HG03045 (cell line): ENCODE data around the gene GAS5.
"Not testable (repeated sequence)": the region's sequence is repeated elsewhere in the genome, so short reads cannot be mapped to it uniquely, and the experiment has no call there.

ENCODE experiments used
- ATAC-seq: cut with Tn5 transposase; IDR thresholded peaks from one replicate; pipeline ENCODE4 v1.9.1; 2021; ENCODE audit warnings: mild to moderate bottlenecking, moderate library complexity; ENCODE audit not compliant: unreplicated experiment

GAS5 gene

GRCh38 chr1:173867753-173868265 is at the start of gene GAS5:
TSS of gene GAS5 (minus strand) at chr1:173867989.
- ATAC-seq: peak; percentile 67

- no peak for ATAC-seq
Measured at GRCh38 chr1:173917149-173917548, 49.4 kb upstream of the GAS5 start, which contains the start of gene SERPINC1. TSS of gene SERPINC1 (minus strand) at chr1:173917327. CDS start at chr1:173917259, 68 bp downstream.

DNA sequence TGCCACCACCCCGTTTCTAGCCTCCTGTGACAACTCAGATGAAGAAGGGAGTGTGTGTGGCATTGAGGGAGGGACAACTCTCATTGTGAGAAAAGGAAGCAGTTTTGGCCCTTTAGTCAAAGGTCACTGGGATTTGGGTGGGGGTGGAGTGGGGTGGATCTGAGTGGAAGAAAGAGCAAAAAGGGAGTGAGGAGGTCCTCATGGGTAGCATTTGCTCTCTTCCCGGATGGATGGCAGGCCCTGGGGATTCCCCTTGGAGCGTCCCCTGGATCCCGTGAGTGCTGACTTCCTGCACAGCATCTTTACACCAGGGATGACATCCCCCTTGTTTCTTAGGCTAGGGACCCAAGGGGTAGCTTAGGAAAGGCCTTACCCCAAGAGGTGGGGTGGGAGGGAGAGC is 48.9 kb upstream of the GAS5 start:
- ATAC-seq: no peak

DNA sequence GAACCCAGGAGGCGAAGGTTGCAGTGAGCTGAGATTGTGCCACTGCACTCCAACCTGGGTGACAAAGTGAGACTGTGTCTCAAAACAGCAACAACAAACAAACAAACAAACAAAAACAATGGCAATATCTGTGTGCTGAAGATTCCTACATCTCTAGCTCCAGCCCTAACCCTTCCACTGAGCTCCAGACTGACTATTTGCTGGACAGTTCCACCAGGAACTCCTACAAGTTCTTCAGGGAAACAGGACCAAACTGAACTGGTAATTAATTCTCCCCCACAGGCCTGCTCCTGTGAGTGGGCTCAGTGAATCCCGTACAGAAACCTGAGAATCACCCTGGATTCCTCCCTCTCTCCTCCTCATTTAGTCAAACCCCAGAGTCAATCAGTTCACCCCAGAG is 47.8 kb upstream of the GAS5 start:
- no peak for ATAC-seq

GRCh38 chr1:173914366-173914871 is 46.6 kb upstream of the GAS5 start:
- ATAC-seq: no peak

- ATAC-seq: no peak
Measured at GRCh38 chr1:173913111-173913510, 45.3 kb upstream of the GAS5 start.

DNA sequence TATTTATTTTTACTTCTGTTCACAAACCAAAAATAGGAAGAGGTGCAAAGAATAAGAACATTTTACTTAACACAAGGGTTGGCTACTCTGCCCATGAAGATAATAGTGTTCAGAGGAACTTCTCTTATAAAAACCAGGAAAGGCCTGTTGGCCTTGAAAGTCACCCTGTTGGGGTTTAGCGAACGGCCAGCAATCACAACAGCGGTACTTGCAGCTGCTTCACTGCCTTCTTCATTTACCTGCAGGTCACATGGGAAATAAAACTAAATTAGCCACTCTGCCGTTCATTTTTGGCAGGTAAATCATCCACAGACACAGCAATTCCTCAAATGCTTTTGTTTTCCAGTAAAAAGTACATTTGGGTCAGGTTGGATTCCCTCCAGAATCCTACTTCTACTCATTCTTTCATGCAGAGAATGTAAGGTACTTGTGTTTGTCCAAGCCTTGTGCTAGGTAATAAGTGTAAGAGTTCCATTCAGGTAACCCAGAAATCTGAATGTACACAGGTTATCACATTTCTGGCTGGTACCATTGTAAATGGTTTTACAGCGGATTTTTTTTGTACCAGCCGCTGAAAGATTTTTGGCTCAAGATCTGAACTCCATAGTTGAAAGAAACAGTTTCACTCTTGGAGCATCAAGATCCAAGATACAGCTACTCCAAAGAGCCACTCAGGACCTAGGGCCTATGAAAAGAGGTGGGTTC is 36.2 kb upstream of the GAS5 start:
- ATAC-seq: no peak

GRCh38 chr1:173900992-173901391 is 33.2 kb upstream of the GAS5 start:
- ATAC-seq: no peak

- ATAC-seq: no peak
Measured at GRCh38 chr1:173900427-173900826, 32.6 kb upstream of the GAS5 start.

DNA sequence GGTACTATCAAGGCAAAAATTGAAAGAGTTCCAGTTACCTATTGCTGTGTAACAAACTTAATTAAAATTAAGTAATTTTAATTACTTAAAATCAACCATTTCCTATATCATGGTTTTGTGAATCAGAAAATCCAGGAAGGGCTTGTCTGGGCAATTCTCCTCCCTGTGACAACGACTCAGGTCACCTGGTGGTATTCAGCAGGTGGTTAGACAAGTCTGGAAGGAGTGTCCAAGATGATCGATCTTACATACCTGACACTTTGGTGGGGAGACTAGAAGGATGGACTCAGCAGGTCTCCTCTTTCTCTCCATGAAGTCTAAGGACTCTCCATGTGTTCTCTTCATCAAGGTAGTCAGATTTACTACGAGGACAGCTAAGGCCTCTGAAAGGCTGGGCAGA is 26.4 kb upstream of the GAS5 start:
- no peak for ATAC-seq

DNA sequence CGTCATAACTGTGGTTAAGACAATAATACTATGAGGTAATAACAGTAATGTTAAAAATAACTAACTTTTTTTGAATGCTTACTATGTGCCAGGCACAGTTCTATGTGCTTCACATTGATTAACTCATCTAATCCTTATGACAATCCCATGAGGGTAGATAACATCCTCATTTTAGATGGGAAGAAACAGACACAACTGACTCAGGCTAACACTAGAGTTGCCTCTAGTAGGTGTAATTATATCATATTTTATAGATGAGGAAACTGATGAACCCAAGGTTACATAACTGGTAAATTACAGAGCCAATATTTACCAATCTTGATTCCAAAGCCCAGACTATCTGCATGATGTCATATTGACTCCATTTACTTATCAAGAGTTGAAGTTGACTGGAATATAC is 25.8 kb upstream of the GAS5 start:
- ATAC-seq: no peak

DNA sequence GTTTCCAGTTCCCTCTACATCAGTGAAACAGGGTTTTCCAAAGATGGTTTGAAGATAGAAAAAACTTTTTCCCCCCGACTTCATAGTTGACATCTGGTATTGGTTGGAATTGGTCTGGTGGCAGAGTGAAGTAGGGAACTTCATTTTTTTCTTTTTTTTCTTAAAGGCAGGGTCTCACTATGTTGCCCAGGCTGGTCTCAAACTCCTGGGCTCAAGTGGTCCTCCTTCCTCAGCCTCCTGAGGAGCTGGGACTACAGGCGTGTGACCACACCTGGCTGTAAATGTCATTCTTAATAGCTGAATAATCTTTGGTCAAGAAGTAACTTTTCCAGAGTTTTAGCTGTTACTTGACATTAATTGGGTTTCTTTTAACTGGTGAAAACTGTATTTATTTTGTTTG is 22.1 kb upstream of the GAS5 start:
- no peak for ATAC-seq

DNA sequence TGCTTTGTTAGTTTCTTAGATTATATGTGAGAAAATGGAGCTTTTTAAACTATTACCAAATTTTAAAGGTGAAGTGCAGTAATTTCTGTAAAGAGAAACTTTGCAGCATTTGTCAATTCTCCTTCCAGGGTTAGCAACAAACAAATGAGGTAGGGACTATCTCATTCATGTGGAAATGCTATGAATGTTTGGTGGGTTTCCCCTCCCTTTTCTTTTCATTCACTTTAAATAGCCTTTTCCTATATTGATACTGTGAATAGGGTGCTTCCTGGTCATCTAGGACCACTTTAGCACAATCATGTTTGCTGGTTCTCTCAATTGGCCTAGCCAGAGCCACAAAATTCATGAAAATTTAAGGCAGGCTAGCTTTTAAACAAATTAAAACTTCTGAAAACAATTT is 21.0 kb upstream of the GAS5 start:
- no peak for ATAC-seq

- no peak for ATAC-seq
Measured at GRCh38 chr1:173887627-173888026, 19.8 kb upstream of the GAS5 start.

- ATAC-seq: no peak
Measured at GRCh38 chr1:173886746-173887611, 19.2 kb upstream of the GAS5 start.

GRCh38 chr1:173884701-173885100 is 16.9 kb upstream of the GAS5 start:
- no peak for ATAC-seq

GRCh38 chr1:173881117-173881516 is 13.3 kb upstream of the GAS5 start:
- ATAC-seq: not testable (repeated sequence)

GRCh38 chr1:173878251-173878650 is 10.5 kb upstream of the GAS5 start:
- ATAC-seq: no peak

GRCh38 chr1:173876732-173877131 is 8.9 kb upstream of the GAS5 start:
- ATAC-seq: no peak

GRCh38 chr1:173871500-173871899 is 3.7 kb upstream of the GAS5 start:
- no peak for ATAC-seq

- ATAC-seq: no peak
Measured at GRCh38 chr1:173871091-173871490, 3.3 kb upstream of the GAS5 start.
